ENCODE data around the gene ANKRD11.
"Not testable (repeated sequence)": the region's sequence is repeated elsewhere in the genome, so short reads cannot be mapped to it uniquely, and the experiment has no call there.

ANKRD11 gene

DNA sequence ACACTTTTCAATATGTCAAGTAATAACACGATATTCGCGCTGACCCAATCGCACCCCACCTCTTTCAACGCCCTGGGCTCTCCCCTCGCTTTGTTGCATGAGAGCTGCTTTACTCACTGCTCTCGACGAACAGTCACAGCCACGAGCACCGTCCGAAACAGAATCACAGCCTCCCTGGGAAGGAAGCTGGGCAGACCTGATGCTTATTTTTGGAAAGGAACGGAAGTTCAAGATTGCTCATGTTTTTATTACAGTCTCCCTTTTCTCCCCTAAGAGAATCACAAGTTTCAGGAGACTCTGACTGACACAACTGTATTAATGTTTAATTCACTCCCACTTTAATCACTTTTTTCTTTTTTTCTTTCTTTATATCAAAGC is 67.8 kb downstream of the ANKRD11 start:
- Histone ChIP-seq H3K79me2 (ENCODE audit: insufficient read depth, low read length) (peaks cover 97% of the 10 kb centered on the region), H3K9me2 (replicated peaks; ENCODE audit: low read depth, low read length) (no peaks in the 10 kb centered on the region), H3F3A (ENCODE audit: low read depth) (no peaks in the 10 kb centered on the region), H3K4me2 (ENCODE audit: low read depth, low read length, poor library complexity, severe bottlenecking) (peak overlapping the region; percentile 8), H3K27me3 (ENCODE audit: insufficient read depth, low read length, poor library complexity, severe bottlenecking) (no peaks in the 10 kb centered on the region), H3K4me3 (ENCODE audit: low read length, poor library complexity, severe bottlenecking) (no peak overlapping the region), H3K4me1 (ENCODE audit: insufficient read depth, low read length, poor library complexity, severe bottlenecking) (peaks cover 4% of the 10 kb centered on the region), H3K36me3 (ENCODE audit: insufficient read depth, low read length) (no peaks in the 10 kb centered on the region; the same call in 1 of the 2 replicates), H4K20me1 (ENCODE audit: insufficient read depth, low read length, poor library complexity, severe bottlenecking) (peaks cover 73% of the 10 kb centered on the region), H2AFZ (ENCODE audit: low read length) (no peak overlapping the region), H3K9ac (ENCODE audit: low read depth, low read length, poor library complexity, severe bottlenecking) (no peak overlapping the region), H3K9me3 (ENCODE audit: insufficient read depth, low read depth, low read length) (no peaks in the 10 kb centered on the region)
- no peak for TF ChIP-seq EZH2phosphoT487 (IDR thresholded peaks at IDR 0.05; ENCODE audit: borderline replicate concordance)
- TF ChIP-seq, protein P1, sequence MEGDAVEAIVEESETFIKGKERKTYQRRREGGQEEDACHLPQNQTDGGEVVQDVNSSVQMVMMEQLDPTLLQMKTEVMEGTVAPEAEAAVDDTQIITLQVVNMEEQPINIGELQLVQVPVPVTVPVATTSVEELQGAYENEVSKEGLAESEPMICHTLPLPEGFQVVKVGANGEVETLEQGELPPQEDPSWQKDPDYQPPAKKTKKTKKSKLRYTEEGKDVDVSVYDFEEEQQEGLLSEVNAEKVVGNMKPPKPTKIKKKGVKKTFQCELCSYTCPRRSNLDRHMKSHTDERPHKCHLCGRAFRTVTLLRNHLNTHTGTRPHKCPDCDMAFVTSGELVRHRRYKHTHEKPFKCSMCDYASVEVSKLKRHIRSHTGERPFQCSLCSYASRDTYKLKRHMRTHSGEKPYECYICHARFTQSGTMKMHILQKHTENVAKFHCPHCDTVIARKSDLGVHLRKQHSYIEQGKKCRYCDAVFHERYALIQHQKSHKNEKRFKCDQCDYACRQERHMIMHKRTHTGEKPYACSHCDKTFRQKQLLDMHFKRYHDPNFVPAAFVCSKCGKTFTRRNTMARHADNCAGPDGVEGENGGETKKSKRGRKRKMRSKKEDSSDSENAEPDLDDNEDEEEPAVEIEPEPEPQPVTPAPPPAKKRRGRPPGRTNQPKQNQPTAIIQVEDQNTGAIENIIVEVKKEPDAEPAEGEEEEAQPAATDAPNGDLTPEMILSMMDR (conservative IDR thresholded peaks at IDR 0.05; ENCODE audit: low read length): no peak

DNA sequence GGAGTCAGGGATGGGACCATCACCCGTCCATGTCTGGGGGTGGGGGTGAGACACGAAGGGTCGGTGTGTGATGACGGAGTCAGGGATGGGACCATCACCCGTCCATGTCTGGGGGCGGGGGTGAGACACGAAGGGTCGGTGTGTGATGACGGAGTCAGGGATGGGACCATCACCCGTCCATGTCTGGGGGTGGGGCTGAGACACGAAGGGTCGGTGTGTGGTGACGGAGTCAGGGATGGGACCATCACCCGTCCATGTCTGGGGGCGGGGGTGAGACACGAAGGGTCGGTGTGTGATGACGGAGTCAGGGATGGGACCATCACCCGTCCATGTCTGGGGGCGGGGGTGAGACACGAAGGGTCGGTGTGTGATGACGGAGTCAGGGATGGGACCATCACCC is 69.1 kb downstream of the ANKRD11 start:
- not testable (repeated sequence) for H3K9me2 ChIP-seq (replicated peaks; ENCODE audit: low read depth, low read length); H3K9me3 ChIP-seq (ENCODE audit: insufficient read depth, low read depth, low read length); H3K4me1 ChIP-seq (ENCODE audit: insufficient read depth, low read length, poor library complexity, severe bottlenecking); H3K4me3 ChIP-seq (ENCODE audit: low read length, poor library complexity, severe bottlenecking); H3K27me3 ChIP-seq (ENCODE audit: insufficient read depth, low read length, poor library complexity, severe bottlenecking); H3K9ac ChIP-seq (ENCODE audit: low read depth, low read length, poor library complexity, severe bottlenecking); H3F3A ChIP-seq (ENCODE audit: low read depth); H2AFZ ChIP-seq (ENCODE audit: low read length); H3K4me2 ChIP-seq (ENCODE audit: low read depth, low read length, poor library complexity, severe bottlenecking); H3K36me3 ChIP-seq (ENCODE audit: insufficient read depth, low read length)
- H4K20me1 ChIP-seq (ENCODE audit: insufficient read depth, low read length, poor library complexity, severe bottlenecking): peaks cover 69% of the 10 kb centered on the region
- peaks cover 97% of the 10 kb centered on the region for H3K79me2 ChIP-seq (ENCODE audit: insufficient read depth, low read length)

DNA sequence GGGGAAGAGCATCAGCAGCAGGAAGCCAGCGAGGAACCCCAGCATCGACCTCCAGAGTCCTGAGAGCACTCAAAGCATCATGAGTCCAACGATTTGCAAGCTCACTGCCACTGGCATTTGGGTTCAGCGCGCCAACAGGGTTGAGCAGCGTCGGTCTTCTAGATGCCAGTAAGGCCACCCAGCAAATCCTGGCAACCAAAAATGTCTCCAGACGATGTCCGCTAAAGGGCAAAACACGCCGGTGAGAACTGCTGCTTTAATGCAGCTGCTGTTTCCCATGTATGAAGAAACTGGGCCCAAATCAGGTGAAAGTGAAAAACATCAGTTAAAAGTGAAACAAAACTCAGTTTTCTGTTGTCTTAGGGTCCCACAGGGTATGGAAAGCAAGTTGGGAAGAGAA is 70.2 kb downstream of the ANKRD11 start:
- TF ChIP-seq, protein P1 (conservative IDR thresholded peaks at IDR 0.05; ENCODE audit: low read length): no peak
- no peak for TF ChIP-seq EZH2phosphoT487 (IDR thresholded peaks at IDR 0.05; ENCODE audit: borderline replicate concordance)
- no peak overlapping the region for H2AFZ ChIP-seq (ENCODE audit: low read length)
- no peaks in the 10 kb centered on the region for H3K27me3 ChIP-seq (ENCODE audit: insufficient read depth, low read length, poor library complexity, severe bottlenecking)
- H3K4me1 ChIP-seq (ENCODE audit: insufficient read depth, low read length, poor library complexity, severe bottlenecking): peaks cover 4% of the 10 kb centered on the region
- H3K79me2 ChIP-seq (ENCODE audit: insufficient read depth, low read length): peaks cover 94% of the 10 kb centered on the region
- H4K20me1 ChIP-seq (ENCODE audit: insufficient read depth, low read length, poor library complexity, severe bottlenecking): peaks cover 64% of the 10 kb centered on the region
- H3K9me2 ChIP-seq (replicated peaks; ENCODE audit: low read depth, low read length): no peaks in the 10 kb centered on the region
- H3K36me3 ChIP-seq (ENCODE audit: insufficient read depth, low read length): no peaks in the 10 kb centered on the region
- H3F3A ChIP-seq (ENCODE audit: low read depth): no peaks in the 10 kb centered on the region
- H3K9ac ChIP-seq (ENCODE audit: low read depth, low read length, poor library complexity, severe bottlenecking): no peak overlapping the region
- no peak overlapping the region for H3K4me3 ChIP-seq (ENCODE audit: low read length, poor library complexity, severe bottlenecking)
- no peaks in the 10 kb centered on the region for H3K9me3 ChIP-seq (ENCODE audit: insufficient read depth, low read depth, low read length)
- no peak overlapping the region for H3K4me2 ChIP-seq (ENCODE audit: low read depth, low read length, poor library complexity, severe bottlenecking)

DNA sequence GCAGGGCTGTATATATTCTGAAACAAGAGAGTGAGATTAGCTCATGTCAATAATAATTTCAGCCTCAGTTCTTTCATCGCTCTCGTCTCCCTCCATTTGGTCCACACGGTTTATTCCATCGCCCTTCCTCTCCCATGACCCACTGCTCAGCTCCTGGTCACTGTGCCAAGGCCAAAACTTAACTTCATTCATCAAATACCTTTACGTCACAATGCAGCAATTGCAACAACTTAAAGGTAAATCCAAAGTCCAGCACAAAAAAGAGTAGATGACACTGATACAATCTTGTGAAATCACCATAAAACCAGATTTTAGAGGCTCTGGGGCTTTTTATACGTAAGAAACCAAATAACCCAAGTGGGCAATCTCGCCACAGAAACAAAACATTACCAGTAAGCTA is 72.0 kb downstream of the ANKRD11 start:
- Histone ChIP-seq H3K4me3 (ENCODE audit: low read length, poor library complexity, severe bottlenecking) (no peak overlapping the region), H4K20me1 (ENCODE audit: insufficient read depth, low read length, poor library complexity, severe bottlenecking) (peaks cover 66% of the 10 kb centered on the region), H3K36me3 (ENCODE audit: insufficient read depth, low read length) (no peaks in the 10 kb centered on the region), H3K9me3 (ENCODE audit: insufficient read depth, low read depth, low read length) (no peaks in the 10 kb centered on the region), H2AFZ (ENCODE audit: low read length) (no peak overlapping the region), H3K27me3 (ENCODE audit: insufficient read depth, low read length, poor library complexity, severe bottlenecking) (no peaks in the 10 kb centered on the region), H3K4me1 (ENCODE audit: insufficient read depth, low read length, poor library complexity, severe bottlenecking) (peaks cover 3% of the 10 kb centered on the region), H3F3A (ENCODE audit: low read depth) (no peaks in the 10 kb centered on the region), H3K9me2 (replicated peaks; ENCODE audit: low read depth, low read length) (no peaks in the 10 kb centered on the region), H3K4me2 (ENCODE audit: low read depth, low read length, poor library complexity, severe bottlenecking) (no peak overlapping the region), H3K79me2 (ENCODE audit: insufficient read depth, low read length) (peaks cover 94% of the 10 kb centered on the region), H3K9ac (ENCODE audit: low read depth, low read length, poor library complexity, severe bottlenecking) (no peak overlapping the region)
- TF ChIP-seq, protein P1 (conservative IDR thresholded peaks at IDR 0.05; ENCODE audit: low read length): no peak
- no peak for TF ChIP-seq EZH2phosphoT487 (IDR thresholded peaks at IDR 0.05; ENCODE audit: borderline replicate concordance)

Data from Loucy (cell line).